ENCODE data around the gene BHLHA9. TPM values are rescaled to one million over a fixed set of nuclear protein-coding genes. Genes with fewer than 3 reads are reported as not detected.
A peak's percentile ranks its signal among the peaks of the same experiment; 100 is the strongest.

Gene BHLHA9
- polyA plus RNA-seq = not detected
- long read RNA-seq, donor 1 = 0 reads
- long read RNA-seq, donor 2 = 0 reads
- long read RNA-seq, donor 3 = 0 reads
- long read RNA-seq, donor 4 = 0 reads
- long read RNA-seq, donor 5 = 0 reads
- long read RNA-seq, donor 6 = 0 reads
- long read RNA-seq, donor 7 = 0 reads
- long read RNA-seq, donor 8 = 0 reads
- long read RNA-seq, donor 9 = 0 reads
- long read RNA-seq, donor 10 = 0 reads
- long read RNA-seq, donor 11, partial matches to known transcripts = 0 of 1 reads
- long read RNA-seq, donor 11, other reads (novel, unspliced or antisense) = 0 of 1 reads

- no CpG with 5 or more reads among the region's 93 CpGs for WGBS (ENCODE audit: insufficient coverage, low lambda C conversion rate)
- DNase-seq = peak in 1 of 2 donors; percentile 30
- no peaks in the 10 kb centered on the region for H3K9me3 ChIP-seq (ENCODE audit: control insufficient read depth, low read depth, low read length)
- peaks cover 3% of the 10 kb centered on the region for H3K4me1 ChIP-seq (ENCODE audit: control insufficient read depth, insufficient read depth, low read length)
- H3K27me3 ChIP-seq (ENCODE audit: control insufficient read depth, insufficient read depth, low read length) = peaks cover 44% of the 10 kb centered on the region
- no peak within 1 kb of the TSS for H3K4me3 ChIP-seq (ENCODE audit: low read length)
- no peaks in the 10 kb centered on the region for H3K36me3 ChIP-seq (ENCODE audit: control insufficient read depth, insufficient read depth, low read length)
- H3K27ac ChIP-seq (ENCODE audit: low read length) = no peak within 1 kb of the TSS
Measured at GRCh38 chr17:1270210-1271029, at the start of gene BHLHA9. Gene BHLHA9 (plus strand): TSS chr17:1270444. CDS start chr17:1270564, 120 bp downstream.

- Histone ChIP-seq H3K9me3 (ENCODE audit: control insufficient read depth, low read depth, low read length) (no peaks in the 10 kb centered on the region), H3K27me3 (ENCODE audit: control insufficient read depth, insufficient read depth, low read length) (peaks cover 14% of the 10 kb centered on the region), H3K4me3 (ENCODE audit: low read length) (no peak overlapping the region), H3K27ac (ENCODE audit: low read length) (no peak overlapping the region), H3K4me1 (ENCODE audit: control insufficient read depth, insufficient read depth, low read length) (no peaks in the 10 kb centered on the region), H3K36me3 (ENCODE audit: control insufficient read depth, insufficient read depth, low read length) (no peaks in the 10 kb centered on the region)
- WGBS (ENCODE audit: insufficient coverage, low lambda C conversion rate) = 81% methylated on average over 2 of the region's 7 CpGs
- no peak for DNase-seq
Measured at GRCh38 chr17:1221209-1221608, 49.0 kb upstream of the BHLHA9 start.

- Histone ChIP-seq H3K4me1 (ENCODE audit: control insufficient read depth, insufficient read depth, low read length) (no peaks in the 10 kb centered on the region), H3K4me3 (ENCODE audit: low read length) (no peak overlapping the region), H3K27ac (ENCODE audit: low read length) (no peak overlapping the region), H3K36me3 (ENCODE audit: control insufficient read depth, insufficient read depth, low read length) (no peaks in the 10 kb centered on the region), H3K9me3 (ENCODE audit: control insufficient read depth, low read depth, low read length) (no peaks in the 10 kb centered on the region), H3K27me3 (ENCODE audit: control insufficient read depth, insufficient read depth, low read length) (peaks cover 15% of the 10 kb centered on the region)
- no peak for DNase-seq
- WGBS (ENCODE audit: insufficient coverage, low lambda C conversion rate) = no CpG with 5 or more reads among the region's 8 CpGs
Measured at GRCh38 chr17:1222321-1222720, 47.9 kb upstream of the BHLHA9 start.

- Histone ChIP-seq H3K9me3 (ENCODE audit: control insufficient read depth, low read depth, low read length) (no peaks in the 10 kb centered on the region), H3K27me3 (ENCODE audit: control insufficient read depth, insufficient read depth, low read length) (peaks cover 28% of the 10 kb centered on the region), H3K4me1 (ENCODE audit: control insufficient read depth, insufficient read depth, low read length) (no peaks in the 10 kb centered on the region), H3K4me3 (ENCODE audit: low read length) (no peak overlapping the region), H3K36me3 (ENCODE audit: control insufficient read depth, insufficient read depth, low read length) (no peaks in the 10 kb centered on the region), H3K27ac (ENCODE audit: low read length) (no peak overlapping the region)
- DNase-seq = no peak
- no CpG with 5 or more reads among the region's 14 CpGs for WGBS (ENCODE audit: insufficient coverage, low lambda C conversion rate)
Measured at GRCh38 chr17:1223662-1224061, 46.6 kb upstream of the BHLHA9 start.

GRCh38 chr17:1224330-1224729 is 45.9 kb upstream of the BHLHA9 start:
- no CpG with 5 or more reads among the region's 7 CpGs for WGBS (ENCODE audit: insufficient coverage, low lambda C conversion rate)
- DNase-seq = peak; percentile 75 to 82
- no peak overlapping the region for H3K27ac ChIP-seq (ENCODE audit: low read length)

GRCh38 chr17:1226308-1226707 is 43.9 kb upstream of the BHLHA9 start:
- peaks cover 3% of the 10 kb centered on the region for H3K4me1 ChIP-seq (ENCODE audit: control insufficient read depth, insufficient read depth, low read length)
- no peak overlapping the region for H3K4me3 ChIP-seq (ENCODE audit: low read length)
- WGBS (ENCODE audit: insufficient coverage, low lambda C conversion rate) = no CpG with 5 or more reads among the region's 3 CpGs
- DNase-seq = no peak
- no peak overlapping the region for H3K27ac ChIP-seq (ENCODE audit: low read length)
- peaks cover 4% of the 10 kb centered on the region for H3K9me3 ChIP-seq (ENCODE audit: control insufficient read depth, low read depth, low read length)
- H3K36me3 ChIP-seq (ENCODE audit: control insufficient read depth, insufficient read depth, low read length) = no peaks in the 10 kb centered on the region
- H3K27me3 ChIP-seq (ENCODE audit: control insufficient read depth, insufficient read depth, low read length) = peaks cover 47% of the 10 kb centered on the region

More at GRCh38 chr17:1224330-1224729, 45.9 kb upstream of the BHLHA9 start:
- H3K36me3 ChIP-seq (ENCODE audit: control insufficient read depth, insufficient read depth, low read length) = no peaks in the 10 kb centered on the region
- H3K27me3 ChIP-seq (ENCODE audit: control insufficient read depth, insufficient read depth, low read length) = peaks cover 29% of the 10 kb centered on the region
- no peaks in the 10 kb centered on the region for H3K4me1 ChIP-seq (ENCODE audit: control insufficient read depth, insufficient read depth, low read length)
- no peak overlapping the region for H3K4me3 ChIP-seq (ENCODE audit: low read length)
- no peaks in the 10 kb centered on the region for H3K9me3 ChIP-seq (ENCODE audit: control insufficient read depth, low read depth, low read length)

GRCh38 chr17:1227365-1227764 is 42.9 kb upstream of the BHLHA9 start:
- WGBS (ENCODE audit: insufficient coverage, low lambda C conversion rate) = no CpG with 5 or more reads among the region's 5 CpGs
- Histone ChIP-seq H3K36me3 (ENCODE audit: control insufficient read depth, insufficient read depth, low read length) (no peaks in the 10 kb centered on the region), H3K9me3 (ENCODE audit: control insufficient read depth, low read depth, low read length) (peaks cover 4% of the 10 kb centered on the region), H3K4me1 (ENCODE audit: control insufficient read depth, insufficient read depth, low read length) (peaks cover 3% of the 10 kb centered on the region), H3K27me3 (ENCODE audit: control insufficient read depth, insufficient read depth, low read length) (peaks cover 57% of the 10 kb centered on the region), H3K4me3 (ENCODE audit: low read length) (no peak overlapping the region), H3K27ac (ENCODE audit: low read length) (no peak overlapping the region)
- DNase-seq = no peak

GRCh38 chr17:1227917-1228780 is 42.1 kb upstream of the BHLHA9 start:
- Histone ChIP-seq H3K27me3 (ENCODE audit: control insufficient read depth, insufficient read depth, low read length) (peaks cover 62% of the 10 kb centered on the region), H3K4me3 (ENCODE audit: low read length) (peak overlapping the region; percentile 10), H3K4me1 (ENCODE audit: control insufficient read depth, insufficient read depth, low read length) (peaks cover 3% of the 10 kb centered on the region), H3K9me3 (ENCODE audit: control insufficient read depth, low read depth, low read length) (peaks cover 4% of the 10 kb centered on the region), H3K27ac (ENCODE audit: low read length) (no peak overlapping the region), H3K36me3 (ENCODE audit: control insufficient read depth, insufficient read depth, low read length) (no peaks in the 10 kb centered on the region)
- WGBS (ENCODE audit: insufficient coverage, low lambda C conversion rate) = no CpG with 5 or more reads among the region's 58 CpGs
- DNase-seq = no peak

GRCh38 chr17:1228781-1229348 is 41.4 kb upstream of the BHLHA9 start:
- no peak overlapping the region for H3K4me3 ChIP-seq (ENCODE audit: low read length)
- no CpG with 5 or more reads among the region's 79 CpGs for WGBS (ENCODE audit: insufficient coverage, low lambda C conversion rate)
- H3K27ac ChIP-seq (ENCODE audit: low read length) = no peak overlapping the region
- H3K27me3 ChIP-seq (ENCODE audit: control insufficient read depth, insufficient read depth, low read length) = peaks cover 65% of the 10 kb centered on the region
- peak in 1 of 2 donors; percentile 17 for DNase-seq
- H3K9me3 ChIP-seq (ENCODE audit: control insufficient read depth, low read depth, low read length) = peaks cover 4% of the 10 kb centered on the region
- no peaks in the 10 kb centered on the region for H3K36me3 ChIP-seq (ENCODE audit: control insufficient read depth, insufficient read depth, low read length)
- H3K4me1 ChIP-seq (ENCODE audit: control insufficient read depth, insufficient read depth, low read length) = peaks cover 3% of the 10 kb centered on the region
